Testis (tissue), 2 donors: ENCODE measurements around the gene C16orf54.

Experiments used
- POLR2A ChIP-seq: fragments of 450-650 bp; IDR thresholded peaks from one replicate; pipeline ENCODE4 v1.6.1; 2017; ENCODE audit warnings: antibody characterized with exemption, mild to moderate bottlenecking, moderate library complexity
- TF ChIP-seq, protein P1 (sequence below), 3 experiments: fragments of 450-650 bp in 2 of 3; fragments of 200-600 bp in 1 of 3; sonication (generic) in 1 of 3; IDR thresholded peaks; one replicate each; pipeline ENCODE4 v1.5.1; 2016 to 2019; ENCODE audit warnings: antibody characterized with exemption in 3 of 3, mild to moderate bottlenecking in 2 of 3, moderate library complexity in 1 of 3

DNA sequence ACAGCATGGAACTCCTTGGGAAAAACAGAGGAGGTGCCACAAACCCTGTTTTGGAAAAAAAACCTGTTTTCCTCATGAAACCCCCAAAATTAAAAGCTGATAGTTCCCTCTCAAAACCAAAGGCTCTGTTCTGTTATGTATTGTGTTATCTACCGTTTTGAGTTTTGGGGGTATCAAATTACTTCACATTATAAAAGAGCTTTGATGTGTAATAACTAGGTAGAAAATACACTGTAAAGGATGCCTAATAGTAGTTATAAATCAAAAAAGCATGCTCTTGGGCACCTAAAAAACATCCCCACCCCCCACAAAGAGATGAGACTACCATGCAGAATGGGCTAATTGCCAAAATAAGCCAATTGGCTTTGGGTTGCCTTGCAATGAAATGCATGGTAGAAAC is 30.8 kb downstream of the C16orf54 start:
- TF ChIP-seq, protein P1, sequence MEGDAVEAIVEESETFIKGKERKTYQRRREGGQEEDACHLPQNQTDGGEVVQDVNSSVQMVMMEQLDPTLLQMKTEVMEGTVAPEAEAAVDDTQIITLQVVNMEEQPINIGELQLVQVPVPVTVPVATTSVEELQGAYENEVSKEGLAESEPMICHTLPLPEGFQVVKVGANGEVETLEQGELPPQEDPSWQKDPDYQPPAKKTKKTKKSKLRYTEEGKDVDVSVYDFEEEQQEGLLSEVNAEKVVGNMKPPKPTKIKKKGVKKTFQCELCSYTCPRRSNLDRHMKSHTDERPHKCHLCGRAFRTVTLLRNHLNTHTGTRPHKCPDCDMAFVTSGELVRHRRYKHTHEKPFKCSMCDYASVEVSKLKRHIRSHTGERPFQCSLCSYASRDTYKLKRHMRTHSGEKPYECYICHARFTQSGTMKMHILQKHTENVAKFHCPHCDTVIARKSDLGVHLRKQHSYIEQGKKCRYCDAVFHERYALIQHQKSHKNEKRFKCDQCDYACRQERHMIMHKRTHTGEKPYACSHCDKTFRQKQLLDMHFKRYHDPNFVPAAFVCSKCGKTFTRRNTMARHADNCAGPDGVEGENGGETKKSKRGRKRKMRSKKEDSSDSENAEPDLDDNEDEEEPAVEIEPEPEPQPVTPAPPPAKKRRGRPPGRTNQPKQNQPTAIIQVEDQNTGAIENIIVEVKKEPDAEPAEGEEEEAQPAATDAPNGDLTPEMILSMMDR (IDR thresholded peaks at IDR 0.05): no peak
- TF ChIP-seq POLR2A: no peak
